Subcutaneous abdominal adipose tissue (tissue), 5 donors: ENCODE data around the gene KIF5B.
"Not testable (repeated sequence)": the region's sequence is repeated elsewhere in the genome, so short reads cannot be mapped to it uniquely, and the experiment has no call there.

Source experiments
- H3K27ac ChIP-seq: one replicate; pipeline ENCODE4 v1.7.0; 2013; ENCODE audit warnings: low read depth, mild to moderate bottlenecking, inconsistent platforms, low read length, moderate library complexity
- H3K27me3 ChIP-seq, 5 donors: one replicate each; pipeline ENCODE4 v1.7.0; 2013; ENCODE audit warnings: low read length in 5 of 5, inconsistent platforms in 1 of 5; ENCODE audit not compliant: control insufficient read depth in 5 of 5, insufficient read depth in 4 of 5
- H3K36me3 ChIP-seq, 5 donors: one replicate each; pipeline ENCODE4 v1.7.0; 2013; ENCODE audit warnings: low read length in 5 of 5; ENCODE audit not compliant: control insufficient read depth in 5 of 5, insufficient read depth in 5 of 5
- H3K4me1 ChIP-seq, 5 donors: one replicate each; pipeline ENCODE4 v1.7.0; 2013; ENCODE audit warnings: low read length in 5 of 5, mild to moderate bottlenecking in 3 of 5, moderate library complexity in 1 of 5; ENCODE audit not compliant: control insufficient read depth in 5 of 5, insufficient read depth in 5 of 5
- H3K4me3 ChIP-seq, 5 donors: one replicate each; pipeline ENCODE4 v1.7.0; 2013; ENCODE audit warnings: low read length in 5 of 5, low read depth in 1 of 5
- H3K9ac ChIP-seq, 5 donors: one replicate each; pipeline ENCODE4 v1.7.0; 2013; ENCODE audit warnings: low read length in 5 of 5, mild to moderate bottlenecking in 4 of 5, moderate library complexity in 3 of 5
- H3K9me3 ChIP-seq, 5 donors: one replicate each; pipeline ENCODE4 v1.7.0; 2013; ENCODE audit warnings: low read length in 5 of 5; ENCODE audit not compliant: control insufficient read depth in 5 of 5
- donor health status: healthy.
- donor health status: healthy.
- donor health status: healthy.
- donor health status: healthy.
- donor health status: healthy.

KIF5B gene

DNA sequence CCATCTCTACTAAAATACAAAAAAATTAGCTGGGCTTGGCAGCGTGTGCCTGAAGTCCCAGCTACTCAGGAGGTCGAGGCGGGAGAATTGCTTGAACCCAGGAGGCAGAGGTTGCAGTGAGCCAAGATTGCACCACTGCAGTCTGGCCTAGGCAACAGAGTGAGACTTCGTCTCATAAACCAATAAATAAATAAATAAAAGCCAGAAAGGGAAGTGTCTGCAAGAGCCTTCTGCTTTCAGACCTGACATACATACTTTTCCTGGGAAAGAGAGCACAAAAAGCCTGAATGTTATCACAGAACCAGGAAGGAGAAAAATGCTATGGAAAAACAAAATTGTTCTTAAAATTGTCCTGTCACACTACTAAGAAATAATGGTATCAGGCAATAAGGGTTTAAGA is 4.1 kb upstream of the KIF5B start:
- Histone ChIP-seq H3K9me3 (no peaks in the 10 kb centered on the region), H3K27me3 (no peaks in the 10 kb centered on the region), H3K36me3 (no peaks in the 10 kb centered on the region), H3K9ac (no peak overlapping the region), H3K27ac (no peak overlapping the region), H3K4me1 (peaks cover 0 to 11% (median 8%) of the 10 kb centered on the region in 5 donors), H3K4me3 (no peak overlapping the region)

DNA sequence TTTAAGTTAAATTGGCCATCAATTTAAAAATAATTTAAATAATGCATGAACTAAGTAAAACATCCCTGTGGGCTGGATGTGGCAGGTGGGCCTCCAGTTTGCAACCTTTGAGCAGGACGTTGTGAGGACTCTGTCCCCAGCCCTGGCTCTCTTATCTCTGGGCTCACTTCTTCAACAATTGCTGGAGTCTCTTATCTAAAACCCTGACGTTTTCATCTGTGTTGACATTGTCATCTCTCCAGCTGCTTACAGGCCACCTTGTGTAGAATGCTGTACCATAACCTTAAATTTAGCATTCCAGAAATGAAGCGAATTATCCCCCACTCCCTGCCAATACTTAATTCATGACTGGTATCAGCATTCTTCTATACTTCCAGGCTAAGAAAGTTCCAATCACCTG is 3.2 kb upstream of the KIF5B start:
- Histone ChIP-seq H3K27ac (no peak overlapping the region), H3K9ac (no peak overlapping the region), H3K27me3 (no peaks in the 10 kb centered on the region)

DNA sequence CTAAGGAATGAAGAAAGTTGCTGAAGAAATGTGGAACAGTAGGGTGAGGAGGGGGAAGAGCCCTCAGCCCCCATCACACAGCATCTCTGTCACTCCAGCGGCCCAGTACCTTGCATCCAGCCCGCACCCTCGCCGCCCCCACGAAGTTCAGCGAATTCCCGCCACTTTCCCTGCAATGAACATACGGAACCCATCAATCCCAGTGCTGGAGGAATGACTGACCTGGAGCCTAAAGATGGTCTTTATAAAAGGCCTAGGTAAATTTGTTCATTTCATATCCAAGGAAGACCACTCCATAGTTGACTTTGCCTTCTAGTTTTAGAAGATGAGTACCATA is 779 bp upstream of the KIF5B start:
- no peaks in the 10 kb centered on the region for H3K27me3 ChIP-seq
- peak overlapping the region in 4 of 5 donors; percentile 86 to 96 (median 92) for H3K9ac ChIP-seq
- no peaks in the 10 kb centered on the region for H3K36me3 ChIP-seq
- peak overlapping the region; percentile 85 to 95 (median 94) for H3K4me3 ChIP-seq
- H3K4me1 ChIP-seq = peaks cover 0 to 35% (median 33%) of the 10 kb centered on the region in 5 donors
- H3K27ac ChIP-seq = peak overlapping the region; percentile 96
- H3K9me3 ChIP-seq = no peaks in the 10 kb centered on the region

More for the DNA sequence above, 3.2 kb upstream of the KIF5B start:
- Histone ChIP-seq H3K9me3 (no peaks in the 10 kb centered on the region), H3K4me1 (peaks cover 0 to 13% (median 12%) of the 10 kb centered on the region in 5 donors), H3K4me3 (no peak overlapping the region), H3K36me3 (no peaks in the 10 kb centered on the region)

DNA sequence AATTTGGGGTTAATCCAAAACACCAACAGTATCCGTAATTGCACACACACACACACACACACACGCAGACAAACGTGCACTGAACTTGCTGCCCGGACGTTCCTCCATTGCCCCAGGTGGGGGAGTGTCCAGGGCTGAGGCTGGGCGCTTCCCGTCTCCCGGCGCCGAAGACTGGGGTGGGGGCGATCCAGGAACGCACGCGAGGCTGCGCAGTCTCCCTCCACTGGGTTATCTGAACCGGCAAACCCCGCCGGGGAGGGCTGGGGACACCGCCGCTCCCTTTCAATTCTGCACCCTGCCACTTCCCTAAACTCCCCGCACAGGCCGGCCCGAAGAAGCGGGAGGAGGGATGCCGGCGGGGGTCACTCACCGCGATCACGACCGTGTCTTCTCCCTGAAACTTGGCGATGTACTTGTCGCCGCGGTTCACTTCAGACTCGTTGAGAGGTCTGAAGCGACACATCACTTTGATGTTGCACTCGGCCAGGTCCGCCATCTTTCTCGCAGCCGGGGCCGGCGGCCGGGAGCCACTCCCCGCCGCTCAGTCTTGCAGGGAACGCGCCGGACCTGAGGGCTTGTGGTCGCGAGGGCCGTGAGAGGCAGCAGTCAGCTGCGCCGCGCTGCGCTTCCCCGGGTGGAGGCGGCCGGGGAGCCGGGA is 618 bp downstream of the KIF5B start:
- Histone ChIP-seq H3K9me3 (no peaks in the 10 kb centered on the region), H3K4me3 (peak overlapping the region; percentile 86 to 95 (median 94)), H3K27me3 (no peaks in the 10 kb centered on the region), H3K9ac (peak overlapping the region; percentile 86 to 96 (median 93)), H3K4me1 (peaks cover 0 to 49% (median 46%) of the 10 kb centered on the region in 5 donors), H3K27ac (peak overlapping the region; percentile 96), H3K36me3 (no peaks in the 10 kb centered on the region)

DNA sequence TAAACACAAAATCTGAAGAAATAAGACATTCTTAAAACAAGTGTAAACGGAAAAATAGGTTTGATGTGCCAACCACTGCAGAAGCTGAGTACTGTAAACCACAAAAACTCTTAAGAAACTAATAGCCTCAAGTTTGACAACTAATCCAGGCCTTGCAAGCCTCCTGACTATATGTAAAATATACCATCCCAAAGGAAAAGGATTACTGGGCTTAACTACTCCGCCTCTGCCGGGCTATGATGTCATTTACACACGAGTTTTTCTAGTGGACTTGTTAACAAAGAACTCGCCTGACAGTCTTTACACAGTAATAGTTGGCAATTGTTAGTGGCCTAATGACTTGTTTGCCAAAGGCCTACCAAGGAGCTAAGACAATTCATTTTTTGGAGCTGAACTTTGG is 2.1 kb downstream of the KIF5B start:
- H3K36me3 ChIP-seq = no peaks in the 10 kb centered on the region
- H3K4me3 ChIP-seq = peak overlapping the region; percentile 86 to 95 (median 94)
- peaks cover 0 to 61% (median 57%) of the 10 kb centered on the region in 5 donors for H3K4me1 ChIP-seq
- H3K9ac ChIP-seq = peak overlapping the region; percentile 69 to 96 (median 90)
- H3K9me3 ChIP-seq = no peaks in the 10 kb centered on the region
- H3K27me3 ChIP-seq = no peaks in the 10 kb centered on the region
- H3K27ac ChIP-seq = peak overlapping the region; percentile 96

DNA sequence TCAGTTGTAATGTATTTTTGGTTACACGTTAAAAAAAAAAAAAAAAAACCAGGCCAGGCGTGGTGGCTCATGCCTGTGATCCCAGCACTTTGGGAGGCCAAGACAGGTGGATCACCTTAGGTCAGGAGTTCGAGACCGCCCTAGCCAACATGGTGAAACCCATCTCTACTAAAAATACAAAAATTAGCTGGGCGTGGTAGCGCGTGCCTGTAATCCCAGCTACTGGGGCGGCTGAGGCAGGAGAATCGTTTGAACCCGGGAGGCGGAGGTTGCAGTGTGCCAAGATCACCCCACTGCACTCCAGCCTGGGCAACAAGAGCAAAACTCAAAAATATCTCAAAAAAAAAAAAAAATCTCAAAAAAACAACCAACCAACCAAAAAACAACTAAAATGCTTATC is 2.8 kb downstream of the KIF5B start:
- peak overlapping the region; percentile 86 to 95 (median 94) for H3K4me3 ChIP-seq
- H3K36me3 ChIP-seq, H3K27me3 ChIP-seq, H3K9me3 ChIP-seq: not testable (repeated sequence)
- peak overlapping the region in 4 of 5 donors; percentile 68 to 96 (median 92) for H3K9ac ChIP-seq
- peaks cover 0 to 65% (median 61%) of the 10 kb centered on the region in 5 donors for H3K4me1 ChIP-seq
- H3K27ac ChIP-seq = peak overlapping the region; percentile 96

DNA sequence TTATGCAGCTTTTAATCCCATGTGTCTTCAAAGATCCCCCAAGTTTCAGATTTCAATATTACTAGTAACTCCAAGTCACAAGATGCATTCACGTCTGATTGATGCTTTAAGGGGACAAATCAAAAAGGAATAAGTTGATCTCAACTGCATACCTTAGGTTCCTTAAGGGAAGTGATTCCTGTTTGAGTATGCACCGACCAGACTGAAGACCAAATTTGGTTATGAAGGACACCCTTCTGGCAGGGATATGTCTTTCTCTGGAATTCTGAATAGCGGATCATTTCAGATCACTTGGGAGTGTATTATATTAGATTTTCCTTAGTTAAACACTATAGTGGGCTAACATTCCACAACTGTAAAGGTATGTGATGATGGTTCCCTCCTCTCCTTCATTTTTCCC is 4.3 kb downstream of the KIF5B start:
- peak overlapping the region in 2 of 5 donors; percentile 5 to 43 for H3K9ac ChIP-seq
- peaks cover 6 to 15% (median 9%) of the 10 kb centered on the region in 5 donors for H3K36me3 ChIP-seq
- no peaks in the 10 kb centered on the region for H3K27me3 ChIP-seq
- H3K27ac ChIP-seq = peak overlapping the region; percentile 96
- H3K9me3 ChIP-seq = no peaks in the 10 kb centered on the region
- peak overlapping the region; percentile 2 to 42 (median 27) for H3K4me3 ChIP-seq
- H3K4me1 ChIP-seq = peaks cover 0 to 62% (median 59%) of the 10 kb centered on the region in 5 donors

DNA sequence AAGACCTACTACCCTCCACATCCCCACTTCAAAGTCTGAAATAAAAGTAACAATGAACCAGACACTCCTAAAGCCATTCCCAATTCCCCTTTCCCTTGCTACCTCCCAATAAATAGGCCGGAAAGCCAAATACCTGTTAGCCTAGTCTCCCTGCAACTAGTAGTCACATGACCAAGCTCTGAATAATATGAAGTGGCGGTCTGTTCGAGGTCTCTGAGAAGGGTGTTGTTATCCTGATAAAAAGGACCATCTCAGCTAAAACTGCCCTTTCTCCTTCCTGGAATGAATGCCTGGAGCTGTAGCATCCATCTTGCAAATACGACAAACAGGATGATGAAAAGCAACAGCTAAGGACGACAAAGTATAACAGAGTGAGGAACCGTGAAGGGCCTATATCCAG is 6.0 kb downstream of the KIF5B start:
- Histone ChIP-seq H3K9me3 (no peaks in the 10 kb centered on the region), H3K36me3 (peaks cover 16 to 30% (median 22%) of the 10 kb centered on the region in 5 donors), H3K27me3 (no peaks in the 10 kb centered on the region), H3K9ac (peak overlapping the region in 2 of 5 donors; percentile 9 to 24), H3K4me3 (peak overlapping the region in 1 of 5 donors; percentile 4), H3K27ac (peak overlapping the region; percentile 37), H3K4me1 (peaks cover 0 to 60% (median 53%) of the 10 kb centered on the region in 5 donors)

DNA sequence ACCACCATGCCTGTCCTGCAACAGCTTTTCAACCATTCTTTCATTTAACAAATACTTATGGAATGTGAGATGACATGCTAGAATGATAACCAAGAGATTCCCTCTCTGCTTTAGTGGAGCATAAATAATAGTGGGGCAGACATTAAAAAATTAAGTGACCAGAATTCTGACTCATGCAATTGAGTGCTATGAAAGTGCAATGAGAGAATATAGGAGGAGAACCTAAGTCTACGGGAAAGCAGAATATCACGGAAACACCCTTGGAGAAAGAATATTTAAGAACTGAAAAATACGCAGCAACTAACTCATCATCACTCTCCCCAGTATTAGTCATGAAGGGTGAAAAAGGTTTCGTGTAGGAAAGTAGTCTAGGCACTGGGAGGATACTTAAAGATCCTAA is 7.1 kb downstream of the KIF5B start:
- no peak overlapping the region for H3K4me3 ChIP-seq
- no peak overlapping the region for H3K9ac ChIP-seq
- peak overlapping the region; percentile 27 for H3K27ac ChIP-seq
- no peaks in the 10 kb centered on the region for H3K9me3 ChIP-seq
- peaks cover 0 to 53% (median 45%) of the 10 kb centered on the region in 5 donors for H3K4me1 ChIP-seq
- no peaks in the 10 kb centered on the region for H3K27me3 ChIP-seq
- peaks cover 21 to 37% (median 31%) of the 10 kb centered on the region in 5 donors for H3K36me3 ChIP-seq

DNA sequence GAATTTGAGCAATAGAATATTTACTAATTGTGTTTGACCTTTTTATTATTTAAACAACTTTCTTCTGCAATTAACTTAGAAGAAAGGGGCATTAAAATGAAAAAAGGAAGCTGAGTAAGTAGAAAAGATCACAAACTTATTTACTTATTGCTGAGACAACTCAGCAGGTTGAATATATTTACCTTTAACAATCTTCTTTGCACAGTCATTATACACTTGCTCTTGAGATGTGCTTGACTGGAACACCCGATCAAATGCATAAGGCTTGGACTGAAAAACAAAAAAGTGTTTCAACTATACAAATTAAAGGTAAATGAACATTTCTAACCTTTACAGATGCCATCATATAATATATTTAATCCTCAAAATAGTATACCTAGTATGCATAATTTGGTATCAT is 7.9 kb downstream of the KIF5B start:
- Histone ChIP-seq H3K4me1 (peaks cover 0 to 44% (median 44%) of the 10 kb centered on the region in 5 donors), H3K27me3 (no peaks in the 10 kb centered on the region), H3K9ac (no peak overlapping the region), H3K4me3 (no peak overlapping the region), H3K36me3 (peaks cover 24 to 41% (median 36%) of the 10 kb centered on the region in 5 donors), H3K9me3 (no peaks in the 10 kb centered on the region), H3K27ac (no peak overlapping the region)
